ENCODE results near the gene C3orf18. TPM values are rescaled to one million over a fixed set of nuclear protein-coding genes. Genes with fewer than 3 reads are reported as not detected.

C3orf18 gene
- polyA plus RNA-seq, 1 of the 3 experiments (the other 2 are of a cell fraction): 19.7 TPM

DNA sequence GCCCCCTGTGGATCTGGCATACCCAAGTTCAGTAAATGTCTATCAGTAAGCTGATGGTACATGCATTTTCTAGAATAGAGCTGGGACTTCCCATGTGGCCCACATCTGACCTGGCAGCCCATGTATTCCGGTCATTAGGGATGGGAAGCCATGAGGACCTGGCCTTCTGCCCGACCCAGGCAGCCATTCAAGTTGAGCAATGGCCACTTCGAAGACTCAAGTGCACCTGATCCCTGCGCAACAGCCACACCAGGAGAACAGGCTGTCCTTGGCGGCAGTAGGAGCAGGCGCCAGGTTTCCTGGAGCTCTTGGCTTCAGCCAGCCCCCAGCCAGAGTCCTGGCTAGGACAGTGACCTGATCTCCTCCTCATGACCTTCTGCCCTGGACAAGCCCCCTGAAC is 16.4 kb upstream of the C3orf18 start:
- H3K9me3 ChIP-seq: no peaks in the 10 kb centered on the region
- H3K9ac ChIP-seq: no peak overlapping the region
- H4K20me1 ChIP-seq (ENCODE audit: insufficient read depth): no peaks in the 10 kb centered on the region
- H3K4me1 ChIP-seq (ENCODE audit: control insufficient read depth in 1 of 2, insufficient read depth in 2 of 2, low read depth in 1 of 2, low read length in 1 of 2): no peaks in the 10 kb centered on the region; a peak in 1 of 4 replicates
- ChIA-PET POLR2A (no interaction called here), CTCF (interaction anchor here (1.7 to 31.2 kb wide), 2 partner anchors 12 to 25 kb away, joined by 10 to 648 read pairs; partner anchors contain the start of genes CISH and MAPKAPK3)
- H3F3A ChIP-seq (replicated peaks; ENCODE audit: insufficient read depth): peaks cover 2% of the 10 kb centered on the region
- DNase-seq: no peak
- no peak overlapping the region; a peak in 1 of 4 replicates for H3K27ac ChIP-seq (ENCODE audit: low read depth in 2 of 2, low read length in 1 of 2)
- peaks cover 0 to 14% of the 10 kb centered on the region in 2 experiments for H3K36me3 ChIP-seq (replicated peaks in 1 of 2; ENCODE audit: control insufficient read depth in 1 of 2, insufficient read depth in 2 of 2, low read length in 1 of 2)
- WGBS (ENCODE audit: low lambda C conversion rate): 90% methylated on average over 5 of the region's 6 CpGs
- no peak overlapping the region for H3K4me2 ChIP-seq
- H3K4me3 ChIP-seq (ENCODE audit: low read depth in 2 of 2, low read length in 1 of 2): no peak overlapping the region
- TF ChIP-seq TCF12 (IDR thresholded peaks at IDR 0.05) (no peak), NFIC (IDR thresholded peaks at IDR 0.05; ENCODE audit: borderline replicate concordance) (no peak)
- TF ChIP-seq, protein P1, sequence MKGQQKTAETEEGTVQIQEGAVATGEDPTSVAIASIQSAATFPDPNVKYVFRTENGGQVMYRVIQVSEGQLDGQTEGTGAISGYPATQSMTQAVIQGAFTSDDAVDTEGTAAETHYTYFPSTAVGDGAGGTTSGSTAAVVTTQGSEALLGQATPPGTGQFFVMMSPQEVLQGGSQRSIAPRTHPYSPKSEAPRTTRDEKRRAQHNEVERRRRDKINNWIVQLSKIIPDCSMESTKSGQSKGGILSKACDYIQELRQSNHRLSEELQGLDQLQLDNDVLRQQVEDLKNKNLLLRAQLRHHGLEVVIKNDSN (IDR thresholded peaks at IDR 0.05; ENCODE audit: borderline replicate concordance, low read depth): no peak
- H3K9me2 ChIP-seq: no peaks in the 10 kb centered on the region
- H2AFZ ChIP-seq (ENCODE audit: low read depth): no peak overlapping the region
- no peaks in the 10 kb centered on the region for H3K79me2 ChIP-seq (ENCODE audit: insufficient read depth)
- no peaks in the 10 kb centered on the region for H3K27me3 ChIP-seq (ENCODE audit: insufficient read depth)

DNA sequence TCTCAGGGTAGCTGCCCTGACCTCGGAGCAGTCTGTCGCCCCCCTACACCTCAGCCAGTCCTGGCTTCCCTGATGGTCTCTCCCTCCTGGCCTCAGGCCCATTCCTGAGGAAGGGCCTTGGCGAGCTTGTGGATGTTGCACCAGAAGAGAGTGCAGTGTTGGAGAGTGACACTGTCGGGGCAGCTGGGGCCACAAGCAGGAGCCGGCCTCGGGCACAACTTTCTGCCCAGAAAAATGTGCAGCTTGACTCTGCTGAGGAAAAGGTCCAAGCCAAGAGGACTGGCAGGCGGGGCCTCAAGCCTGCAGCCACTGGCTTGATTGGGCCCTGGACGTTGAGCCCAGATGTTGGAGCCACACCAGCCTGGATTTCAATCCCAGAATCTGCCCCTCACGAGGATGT is 14.5 kb upstream of the C3orf18 start:
- no peaks in the 10 kb centered on the region for H3K27me3 ChIP-seq (ENCODE audit: insufficient read depth)
- no peak overlapping the region for H3K9ac ChIP-seq
- H3K9me2 ChIP-seq: no peaks in the 10 kb centered on the region
- H3K4me3 ChIP-seq (ENCODE audit: low read depth in 2 of 2, low read length in 1 of 2): no peak overlapping the region
- H4K20me1 ChIP-seq (ENCODE audit: insufficient read depth): no peaks in the 10 kb centered on the region
- no peaks in the 10 kb centered on the region for H3K9me3 ChIP-seq
- H3K4me1 ChIP-seq (ENCODE audit: control insufficient read depth in 1 of 2, insufficient read depth in 2 of 2, low read depth in 1 of 2, low read length in 1 of 2): no peaks in the 10 kb centered on the region
- H3K4me2 ChIP-seq: no peak overlapping the region
- ChIA-PET POLR2A (interaction anchor here (0.8 to 1.2 kb wide), 2 partner anchors 11 to 13 kb away, joined by 3 read pairs; partner anchors contain the start of gene HEMK1), CTCF (interaction anchor here (1.7 to 31.2 kb wide), 3 partner anchors 10 to 27 kb away, joined by 10 to 648 read pairs (median 16); partner anchors contain the start of genes CISH and MAPKAPK3)
- H3K27ac ChIP-seq (ENCODE audit: low read depth in 2 of 2, low read length in 1 of 2): no peak overlapping the region
- H3K36me3 ChIP-seq (replicated peaks in 1 of 2; ENCODE audit: control insufficient read depth in 1 of 2, insufficient read depth in 2 of 2, low read length in 1 of 2): peaks cover 4 to 24% of the 10 kb centered on the region in 2 experiments
- DNase-seq: no peak
- no peaks in the 10 kb centered on the region for H3K79me2 ChIP-seq (ENCODE audit: insufficient read depth)
- no peak overlapping the region for H2AFZ ChIP-seq (ENCODE audit: low read depth)
- TF ChIP-seq, protein P2, sequence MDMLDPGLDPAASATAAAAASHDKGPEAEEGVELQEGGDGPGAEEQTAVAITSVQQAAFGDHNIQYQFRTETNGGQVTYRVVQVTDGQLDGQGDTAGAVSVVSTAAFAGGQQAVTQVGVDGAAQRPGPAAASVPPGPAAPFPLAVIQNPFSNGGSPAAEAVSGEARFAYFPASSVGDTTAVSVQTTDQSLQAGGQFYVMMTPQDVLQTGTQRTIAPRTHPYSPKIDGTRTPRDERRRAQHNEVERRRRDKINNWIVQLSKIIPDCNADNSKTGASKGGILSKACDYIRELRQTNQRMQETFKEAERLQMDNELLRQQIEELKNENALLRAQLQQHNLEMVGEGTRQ (IDR thresholded peaks at IDR 0.05; ENCODE audit: borderline replicate concordance, low read depth, low read length): no peak
- TF ChIP-seq FOXM1 (IDR thresholded peaks at IDR 0.05; ENCODE audit: low read depth) (no peak), EZH2phosphoT487 (IDR thresholded peaks at IDR 0.05; ENCODE audit: borderline replicate concordance, low read depth) (no peak)
- TF ChIP-seq, protein P3, sequence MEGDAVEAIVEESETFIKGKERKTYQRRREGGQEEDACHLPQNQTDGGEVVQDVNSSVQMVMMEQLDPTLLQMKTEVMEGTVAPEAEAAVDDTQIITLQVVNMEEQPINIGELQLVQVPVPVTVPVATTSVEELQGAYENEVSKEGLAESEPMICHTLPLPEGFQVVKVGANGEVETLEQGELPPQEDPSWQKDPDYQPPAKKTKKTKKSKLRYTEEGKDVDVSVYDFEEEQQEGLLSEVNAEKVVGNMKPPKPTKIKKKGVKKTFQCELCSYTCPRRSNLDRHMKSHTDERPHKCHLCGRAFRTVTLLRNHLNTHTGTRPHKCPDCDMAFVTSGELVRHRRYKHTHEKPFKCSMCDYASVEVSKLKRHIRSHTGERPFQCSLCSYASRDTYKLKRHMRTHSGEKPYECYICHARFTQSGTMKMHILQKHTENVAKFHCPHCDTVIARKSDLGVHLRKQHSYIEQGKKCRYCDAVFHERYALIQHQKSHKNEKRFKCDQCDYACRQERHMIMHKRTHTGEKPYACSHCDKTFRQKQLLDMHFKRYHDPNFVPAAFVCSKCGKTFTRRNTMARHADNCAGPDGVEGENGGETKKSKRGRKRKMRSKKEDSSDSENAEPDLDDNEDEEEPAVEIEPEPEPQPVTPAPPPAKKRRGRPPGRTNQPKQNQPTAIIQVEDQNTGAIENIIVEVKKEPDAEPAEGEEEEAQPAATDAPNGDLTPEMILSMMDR (IDR thresholded peaks at IDR 0.05): no peak
- TF ChIP-seq, protein P4, sequence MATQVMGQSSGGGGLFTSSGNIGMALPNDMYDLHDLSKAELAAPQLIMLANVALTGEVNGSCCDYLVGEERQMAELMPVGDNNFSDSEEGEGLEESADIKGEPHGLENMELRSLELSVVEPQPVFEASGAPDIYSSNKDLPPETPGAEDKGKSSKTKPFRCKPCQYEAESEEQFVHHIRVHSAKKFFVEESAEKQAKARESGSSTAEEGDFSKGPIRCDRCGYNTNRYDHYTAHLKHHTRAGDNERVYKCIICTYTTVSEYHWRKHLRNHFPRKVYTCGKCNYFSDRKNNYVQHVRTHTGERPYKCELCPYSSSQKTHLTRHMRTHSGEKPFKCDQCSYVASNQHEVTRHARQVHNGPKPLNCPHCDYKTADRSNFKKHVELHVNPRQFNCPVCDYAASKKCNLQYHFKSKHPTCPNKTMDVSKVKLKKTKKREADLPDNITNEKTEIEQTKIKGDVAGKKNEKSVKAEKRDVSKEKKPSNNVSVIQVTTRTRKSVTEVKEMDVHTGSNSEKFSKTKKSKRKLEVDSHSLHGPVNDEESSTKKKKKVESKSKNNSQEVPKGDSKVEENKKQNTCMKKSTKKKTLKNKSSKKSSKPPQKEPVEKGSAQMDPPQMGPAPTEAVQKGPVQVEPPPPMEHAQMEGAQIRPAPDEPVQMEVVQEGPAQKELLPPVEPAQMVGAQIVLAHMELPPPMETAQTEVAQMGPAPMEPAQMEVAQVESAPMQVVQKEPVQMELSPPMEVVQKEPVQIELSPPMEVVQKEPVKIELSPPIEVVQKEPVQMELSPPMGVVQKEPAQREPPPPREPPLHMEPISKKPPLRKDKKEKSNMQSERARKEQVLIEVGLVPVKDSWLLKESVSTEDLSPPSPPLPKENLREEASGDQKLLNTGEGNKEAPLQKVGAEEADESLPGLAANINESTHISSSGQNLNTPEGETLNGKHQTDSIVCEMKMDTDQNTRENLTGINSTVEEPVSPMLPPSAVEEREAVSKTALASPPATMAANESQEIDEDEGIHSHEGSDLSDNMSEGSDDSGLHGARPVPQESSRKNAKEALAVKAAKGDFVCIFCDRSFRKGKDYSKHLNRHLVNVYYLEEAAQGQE (IDR thresholded peaks at IDR 0.05; ENCODE audit: low read depth, low read length): no peak
- TF ChIP-seq, protein P1 (IDR thresholded peaks at IDR 0.05; ENCODE audit: borderline replicate concordance, low read depth): no peak
- 95% methylated on average over 5 of the region's 9 CpGs for WGBS (ENCODE audit: low lambda C conversion rate)
- no peaks in the 10 kb centered on the region for H3F3A ChIP-seq (replicated peaks; ENCODE audit: insufficient read depth)
